RWPE2 (cell line): ENCODE data around the gene BEND5.
A peak's percentile ranks its signal among the peaks of the same experiment; 100 is the strongest.

Experiments
- ATAC-seq: fragments of 200-7000 bp; cut with Tn5 transposase; 3 replicates; pipeline ENCODE4 v1.9.1; 2021; ENCODE audit warnings: low read depth
- DNase-seq: peaks from one replicate; pipeline ENCODE4 v3.0.0-alpha.2; 2020; ENCODE audit warnings: low spot score
- H3K27ac ChIP-seq: fragments of 450-650 bp; 2 replicates; pipeline ENCODE4 v1.5.1; 2017; ENCODE audit warnings: mild to moderate bottlenecking; ENCODE audit not compliant: poor library complexity, severe bottlenecking
- H3K27me3 ChIP-seq: fragments of 250-450 bp; sonication (Bioruptor Pico); 2 replicates; pipeline ENCODE4 v1.5.1; 2021; ENCODE audit warnings: mild to moderate bottlenecking, moderate library complexity; ENCODE audit not compliant: insufficient read depth, poor library complexity, severe bottlenecking
- H3K36me3 ChIP-seq: fragments of 250-450 bp; sonication (Bioruptor Pico); 2 replicates; pipeline ENCODE4 v1.5.1; 2020; ENCODE audit warnings: low read depth, mild to moderate bottlenecking, moderate library complexity
- H3K4me1 ChIP-seq: fragments of 250-450 bp; sonication (Bioruptor Pico); 2 replicates; pipeline ENCODE4 v1.5.1; 2021; ENCODE audit warnings: mild to moderate bottlenecking, moderate library complexity; ENCODE audit not compliant: insufficient read depth, poor library complexity, severe bottlenecking
- H3K4me3 ChIP-seq: fragments of 250-450 bp; sonication (Bioruptor Pico); 2 replicates; pipeline ENCODE4 v1.5.1; 2021; ENCODE audit warnings: mild to moderate bottlenecking, moderate library complexity; ENCODE audit not compliant: severe bottlenecking
- H3K9me3 ChIP-seq: fragments of 250-450 bp; sonication (Bioruptor Pico); 2 replicates; pipeline ENCODE4 v1.5.1; 2021; ENCODE audit warnings: mild to moderate bottlenecking, moderate library complexity; ENCODE audit not compliant: severe bottlenecking
- CTCF ChIP-seq: fragments of 450-650 bp; IDR thresholded peaks from one replicate; pipeline ENCODE4 v1.5.1; 2017; ENCODE audit warnings: mild to moderate bottlenecking, moderate library complexity; ENCODE audit not compliant: poor library complexity, severe bottlenecking

Gene BEND5

GRCh38 chr1:48776393-48777218 is at the start of gene BEND5:
Gene BEND5, minus strand, starts transcription at chr1:48776891. Its CDS starts 60 bp downstream, at chr1:48776831.
- peaks cover 32% of the 10 kb centered on the region for H3K27me3 ChIP-seq
- ATAC-seq, result peak; percentile 31; the same call in 2 of the 3 replicates
- TF ChIP-seq CTCF, result no peak
- no peaks in the 10 kb centered on the region for H3K4me1 ChIP-seq
- H3K4me3 ChIP-seq, result peak within 1 kb of the TSS; percentile 14
- no peaks in the 10 kb centered on the region for H3K36me3 ChIP-seq
- DNase-seq, result no peak
- no peak within 1 kb of the TSS for H3K27ac ChIP-seq
- H3K9me3 ChIP-seq, result no peaks in the 10 kb centered on the region

GRCh38 chr1:48823168-48823567 is 46.5 kb upstream of the BEND5 start:
- H3K27me3 ChIP-seq, result no peaks in the 10 kb centered on the region
- H3K4me3 ChIP-seq, result no peak overlapping the region
- no peak overlapping the region for H3K27ac ChIP-seq
- DNase-seq (no peak), ATAC-seq (no peak)
- no peaks in the 10 kb centered on the region for H3K4me1 ChIP-seq
- no peaks in the 10 kb centered on the region for H3K36me3 ChIP-seq
- H3K9me3 ChIP-seq, result no peaks in the 10 kb centered on the region
- TF ChIP-seq CTCF, result no peak

GRCh38 chr1:48820491-48820890 is 43.8 kb upstream of the BEND5 start:
- ATAC-seq (no peak), DNase-seq (no peak)
- Histone ChIP-seq H3K4me1 (no peaks in the 10 kb centered on the region), H3K36me3 (no peaks in the 10 kb centered on the region), H3K27me3 (no peaks in the 10 kb centered on the region), H3K27ac (no peak overlapping the region), H3K9me3 (no peaks in the 10 kb centered on the region), H3K4me3 (no peak overlapping the region)
- no peak for TF ChIP-seq CTCF

- DNase-seq (no peak), ATAC-seq (peak; percentile 76)
- H3K4me1 ChIP-seq, result no peaks in the 10 kb centered on the region
- no peaks in the 10 kb centered on the region for H3K27me3 ChIP-seq
- no peaks in the 10 kb centered on the region for H3K9me3 ChIP-seq
- peak; percentile 78 for TF ChIP-seq CTCF
- no peak overlapping the region for H3K27ac ChIP-seq
- no peak overlapping the region for H3K4me3 ChIP-seq
- H3K36me3 ChIP-seq, result no peaks in the 10 kb centered on the region
Observed at GRCh38 chr1:48817505-48818114, 40.9 kb upstream of the BEND5 start.

GRCh38 chr1:48810740-48811139 is 34.0 kb upstream of the BEND5 start:
- Histone ChIP-seq H3K4me1 (no peaks in the 10 kb centered on the region), H3K4me3 (no peak overlapping the region), H3K36me3 (no peaks in the 10 kb centered on the region), H3K27me3 (no peaks in the 10 kb centered on the region), H3K9me3 (no peaks in the 10 kb centered on the region), H3K27ac (no peak overlapping the region)
- DNase-seq, result no peak
- ATAC-seq, result no peak
- no peak for TF ChIP-seq CTCF
